HG03575 (cell line): ENCODE data around the gene FAM151A.

Experiments
- ATAC-seq: cut with Tn5 transposase; IDR thresholded peaks from one replicate; pipeline ENCODE4 v1.9.1; 2021; ENCODE audit not compliant: unreplicated experiment, insufficient number of reproducible peaks, low FRiP score; ENCODE audit errors: extremely low read depth

Gene FAM151A

GRCh38 chr1:54607821-54608565, 15.3 kb downstream of the FAM151A start:
- ATAC-seq, result no peak

GRCh38 chr1:54606990-54607325, 16.4 kb downstream of the FAM151A start:
- no peak for ATAC-seq

- no peak for ATAC-seq
Observed at GRCh38 chr1:54606096-54606989, 17.0 kb downstream of the FAM151A start.

- ATAC-seq, result no peak
Observed at GRCh38 chr1:54604572-54605370, 18.6 kb downstream of the FAM151A start.

GRCh38 chr1:54604051-54604450, 19.3 kb downstream of the FAM151A start:
- no peak for ATAC-seq

- ATAC-seq, result no peak
Observed at GRCh38 chr1:54603241-54603640, 20.1 kb downstream of the FAM151A start.

- no peak for ATAC-seq
Observed at GRCh38 chr1:54602554-54602953, 20.8 kb downstream of the FAM151A start.

GRCh38 chr1:54601730-54602129, 21.6 kb downstream of the FAM151A start:
- ATAC-seq, result no peak

- no peak for ATAC-seq
Observed at GRCh38 chr1:54600947-54601721, 22.2 kb downstream of the FAM151A start.

GRCh38 chr1:54599211-54599823, 24.0 kb downstream of the FAM151A start:
- ATAC-seq, result no peak

GRCh38 chr1:54597455-54598030, 25.8 kb downstream of the FAM151A start:
- ATAC-seq, result no peak

GRCh38 chr1:54596756-54597155, 26.6 kb downstream of the FAM151A start:
- ATAC-seq, result no peak

- no peak for ATAC-seq
Observed at GRCh38 chr1:54595956-54596498, 27.3 kb downstream of the FAM151A start.

- ATAC-seq, result no peak
Observed at GRCh38 chr1:54594463-54594862, 28.9 kb downstream of the FAM151A start.

GRCh38 chr1:54593571-54594160, 29.7 kb downstream of the FAM151A start:
- ATAC-seq, result no peak

- no peak for ATAC-seq
Observed at GRCh38 chr1:54591127-54591756, 32.1 kb downstream of the FAM151A start.

- no peak for ATAC-seq
Observed at GRCh38 chr1:54588377-54588776, 34.9 kb downstream of the FAM151A start.
